ENCODE results near the gene RNF41. TPM values are rescaled to one million over a fixed set of nuclear protein-coding genes. Genes with fewer than 3 reads are reported as not detected.
"Not testable (repeated sequence)": the region's sequence is repeated elsewhere in the genome, so short reads cannot be mapped to it uniquely, and the experiment has no call there.

The RNF41 gene
- total RNA-seq, 1 donor from 2014 or later = 38.5 TPM

DNA sequence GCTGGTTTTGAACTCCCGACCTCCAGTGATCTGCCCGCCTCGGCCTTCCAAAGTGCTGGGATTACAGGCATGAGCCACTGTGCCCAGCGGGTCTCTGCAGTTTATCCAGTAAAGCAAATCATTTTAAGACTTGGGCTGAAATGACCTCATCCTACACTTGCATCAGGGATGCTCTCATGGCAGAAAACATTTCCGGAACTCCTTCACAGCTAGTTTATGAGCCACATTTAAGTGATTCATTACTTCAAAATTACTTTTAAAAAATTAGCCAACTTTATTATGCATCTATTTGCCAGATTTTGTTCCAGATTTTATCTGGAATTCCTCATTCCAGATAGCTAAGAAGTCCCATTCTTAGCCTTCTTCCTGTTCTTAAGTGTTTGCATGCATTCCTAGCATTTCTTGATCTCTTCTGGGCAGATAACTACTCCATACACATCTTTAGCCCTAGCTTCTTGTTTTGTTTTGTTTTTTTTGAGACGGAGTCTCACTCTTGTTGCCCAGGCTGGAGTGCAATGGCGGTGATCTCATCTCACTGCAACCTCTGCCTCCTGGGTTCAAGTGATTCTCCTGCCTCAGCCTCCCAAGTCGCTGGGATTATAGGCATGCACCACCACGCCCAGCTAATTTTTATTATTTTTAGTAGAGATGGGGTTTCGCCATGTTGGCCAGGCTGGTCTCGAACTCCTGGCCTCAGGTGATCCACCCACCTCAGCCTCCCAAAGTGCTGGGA, 24.7 kb downstream of the RNF41 start:
- DNase-seq (ENCODE audit: low spot score); H3K27me3 Mint-ChIP-seq (ENCODE audit: low read depth); H3K27ac Mint-ChIP-seq; H3K36me3 Mint-ChIP-seq (ENCODE audit: low read depth); H3K4me3 Mint-ChIP-seq (ENCODE audit: low read depth); H3K9me3 Mint-ChIP-seq: not testable (repeated sequence)
- intact Hi-C loops (cut with micrococcal nuclease) = loop anchor here (10.0 kb wide), 1 partner anchor 152 kb away; the partner anchor contains the start of gene RPS26
- peaks cover 12% of the 10 kb centered on the region for H3K4me1 Mint-ChIP-seq (ENCODE audit: low read depth)

DNA sequence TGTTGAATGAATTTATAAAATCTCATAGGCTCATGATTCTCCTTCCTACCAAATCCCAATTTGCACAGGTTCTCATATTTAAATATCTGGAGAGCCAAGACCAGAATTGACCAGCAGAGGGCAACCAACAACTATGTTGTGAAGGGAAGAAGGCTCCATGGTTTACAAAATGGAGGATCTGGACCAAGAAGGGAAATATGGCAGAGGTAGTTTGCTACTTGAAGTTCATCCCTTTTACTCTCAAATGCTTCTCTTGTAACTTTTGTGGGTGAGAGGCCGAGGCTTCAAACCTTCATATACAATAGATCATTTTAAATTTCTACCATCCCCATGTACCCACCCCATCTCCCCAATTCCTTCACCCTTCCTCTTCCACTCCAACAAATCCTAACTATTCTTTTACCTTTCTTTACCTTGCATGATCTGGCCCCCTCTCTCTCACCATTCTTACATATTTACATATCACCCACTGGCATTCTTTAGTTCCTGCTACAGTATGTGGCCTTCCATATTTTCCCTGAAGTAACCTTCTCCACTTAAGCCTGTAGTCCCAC, 28.6 kb downstream of the RNF41 start:
- intact Hi-C loops (cut with micrococcal nuclease) = loop anchor here (1.0 to 10.0 kb wide), 6 partner anchors 31 to 271 kb away; partner anchors contain the start of genes COQ10A, MYL6B, NABP2 and RPS26
- Mint-ChIP-seq H3K27ac (peak overlapping the region; percentile 16), H3K4me1 (ENCODE audit: low read depth) (peaks cover 24% of the 10 kb centered on the region), H3K27me3 (ENCODE audit: low read depth) (no peaks in the 10 kb centered on the region), H3K4me3 (ENCODE audit: low read depth) (no peak overlapping the region), H3K9me3 (no peaks in the 10 kb centered on the region), H3K36me3 (ENCODE audit: low read depth) (peaks cover 7% of the 10 kb centered on the region)
- DNase-seq (ENCODE audit: low spot score) = peak; percentile 63

DNA sequence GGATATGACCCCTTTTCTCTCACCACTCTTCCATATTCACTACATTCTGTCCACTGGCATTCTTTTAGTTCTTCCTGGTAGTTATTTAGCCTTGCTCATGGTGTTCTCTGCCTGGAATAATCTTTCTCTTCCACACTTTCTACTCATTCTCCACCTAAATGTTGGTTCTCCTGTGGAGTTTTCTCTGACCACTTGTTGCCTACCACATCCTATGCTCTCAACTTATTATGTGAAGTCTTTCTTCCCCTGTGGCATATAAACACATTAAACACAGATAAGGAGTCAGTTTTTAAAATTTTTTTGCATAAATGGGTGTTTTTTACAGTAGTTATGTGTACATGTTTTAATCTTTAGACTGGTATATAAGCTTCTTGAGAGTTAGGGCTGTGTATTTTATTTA, 29.1 kb downstream of the RNF41 start:
- Mint-ChIP-seq H3K36me3 (ENCODE audit: low read depth) (peaks cover 12% of the 10 kb centered on the region), H3K9me3 (no peaks in the 10 kb centered on the region), H3K4me1 (ENCODE audit: low read depth) (peaks cover 29% of the 10 kb centered on the region), H3K4me3 (ENCODE audit: low read depth) (no peak overlapping the region), H3K27ac (no peak overlapping the region), H3K27me3 (ENCODE audit: low read depth) (no peaks in the 10 kb centered on the region)
- intact Hi-C loops (cut with micrococcal nuclease) = loop anchor here (2.0 to 10.0 kb wide), 4 partner anchors 40 to 148 kb away; partner anchors contain the start of genes COQ10A, MYL6B and RPS26
- no peak for DNase-seq (ENCODE audit: low spot score)

DNA sequence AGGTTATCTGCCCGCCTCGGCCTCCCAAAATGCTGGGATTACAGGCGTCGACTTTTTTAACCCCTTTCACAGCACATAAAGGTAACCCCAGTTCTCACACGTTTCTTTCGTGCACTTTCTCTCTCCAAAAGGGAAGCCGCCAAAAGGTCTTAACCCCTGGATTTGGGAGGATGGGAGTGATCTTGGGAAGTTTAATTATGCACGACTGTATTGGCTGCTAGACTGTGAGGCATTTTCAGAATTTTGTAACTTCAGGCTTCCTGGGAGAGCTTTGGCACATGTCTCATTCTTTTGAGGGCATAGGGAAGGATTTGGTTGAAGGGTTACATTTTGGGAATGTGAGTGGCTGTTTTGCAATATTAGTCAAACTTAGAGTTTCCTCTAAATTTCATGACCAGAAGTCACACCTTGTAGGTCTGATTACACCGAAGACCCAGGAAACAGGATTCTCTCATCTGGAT, 31.0 kb downstream of the RNF41 start:
- H3K9me3 Mint-ChIP-seq = no peaks in the 10 kb centered on the region
- peaks cover 30% of the 10 kb centered on the region for H3K36me3 Mint-ChIP-seq (ENCODE audit: low read depth)
- peaks cover 37% of the 10 kb centered on the region for H3K4me1 Mint-ChIP-seq (ENCODE audit: low read depth)
- DNase-seq (ENCODE audit: low spot score) = no peak
- H3K27ac Mint-ChIP-seq = peak overlapping the region; percentile 98
- intact Hi-C loops (cut with micrococcal nuclease) = loop anchor here (10.0 kb wide), 1 partner anchor 146 kb away; the partner anchor contains the start of gene RPS26
- no peaks in the 10 kb centered on the region for H3K27me3 Mint-ChIP-seq (ENCODE audit: low read depth)
- H3K4me3 Mint-ChIP-seq (ENCODE audit: low read depth) = peak overlapping the region; percentile 98

DNA sequence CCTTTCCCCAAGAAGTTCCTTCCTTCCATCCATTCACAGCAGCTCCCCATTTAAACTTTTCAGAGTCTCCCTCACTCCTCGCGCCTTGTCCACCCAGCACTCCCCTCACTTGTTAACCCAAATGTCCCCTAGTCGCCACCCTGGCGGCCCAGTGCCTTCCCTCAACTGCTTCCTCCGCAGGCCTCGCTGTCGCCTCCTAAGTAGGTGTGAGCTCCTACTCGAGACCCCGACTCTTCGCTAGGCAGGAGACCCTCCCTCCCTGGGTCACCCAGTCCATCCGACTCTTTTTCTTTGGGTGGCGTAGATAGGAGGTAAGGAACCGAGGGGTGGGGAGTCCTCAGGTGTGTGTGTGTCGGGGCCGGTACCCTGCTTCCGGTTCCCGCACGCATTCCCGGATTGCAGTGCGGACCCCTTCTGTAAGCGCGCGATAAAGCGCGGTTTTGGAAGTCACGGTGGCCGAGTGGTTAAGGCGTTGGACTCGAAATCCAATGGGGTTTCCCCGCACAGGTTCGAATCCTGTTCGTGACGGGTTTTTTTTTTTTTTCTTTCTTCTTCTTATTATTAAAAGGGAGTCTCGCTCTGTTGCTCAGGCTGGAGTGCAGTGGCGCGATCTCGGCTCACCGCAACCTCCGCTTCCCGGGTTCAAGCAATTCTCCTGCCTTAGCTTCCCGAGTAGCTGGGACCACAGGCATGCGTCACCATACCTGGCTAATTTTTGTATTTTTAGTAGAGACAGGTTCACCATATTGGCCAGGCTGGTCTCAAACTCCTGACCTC, 31.6 kb downstream of the RNF41 start:
- H3K4me3 Mint-ChIP-seq (ENCODE audit: low read depth) = peak overlapping the region; percentile 98
- DNase-seq (ENCODE audit: low spot score) = peak; percentile 75
- intact Hi-C loops (cut with micrococcal nuclease) = loop anchor here (1.0 to 10.0 kb wide), 5 partner anchors 31 to 145 kb away; partner anchors contain the start of genes MYL6 and RPS26
- H3K9me3 Mint-ChIP-seq = no peaks in the 10 kb centered on the region
- peaks cover 38% of the 10 kb centered on the region for H3K4me1 Mint-ChIP-seq (ENCODE audit: low read depth)
- H3K27me3 Mint-ChIP-seq (ENCODE audit: low read depth) = no peaks in the 10 kb centered on the region
- peak overlapping the region; percentile 98 for H3K27ac Mint-ChIP-seq
- H3K36me3 Mint-ChIP-seq (ENCODE audit: low read depth) = peaks cover 33% of the 10 kb centered on the region

DNA sequence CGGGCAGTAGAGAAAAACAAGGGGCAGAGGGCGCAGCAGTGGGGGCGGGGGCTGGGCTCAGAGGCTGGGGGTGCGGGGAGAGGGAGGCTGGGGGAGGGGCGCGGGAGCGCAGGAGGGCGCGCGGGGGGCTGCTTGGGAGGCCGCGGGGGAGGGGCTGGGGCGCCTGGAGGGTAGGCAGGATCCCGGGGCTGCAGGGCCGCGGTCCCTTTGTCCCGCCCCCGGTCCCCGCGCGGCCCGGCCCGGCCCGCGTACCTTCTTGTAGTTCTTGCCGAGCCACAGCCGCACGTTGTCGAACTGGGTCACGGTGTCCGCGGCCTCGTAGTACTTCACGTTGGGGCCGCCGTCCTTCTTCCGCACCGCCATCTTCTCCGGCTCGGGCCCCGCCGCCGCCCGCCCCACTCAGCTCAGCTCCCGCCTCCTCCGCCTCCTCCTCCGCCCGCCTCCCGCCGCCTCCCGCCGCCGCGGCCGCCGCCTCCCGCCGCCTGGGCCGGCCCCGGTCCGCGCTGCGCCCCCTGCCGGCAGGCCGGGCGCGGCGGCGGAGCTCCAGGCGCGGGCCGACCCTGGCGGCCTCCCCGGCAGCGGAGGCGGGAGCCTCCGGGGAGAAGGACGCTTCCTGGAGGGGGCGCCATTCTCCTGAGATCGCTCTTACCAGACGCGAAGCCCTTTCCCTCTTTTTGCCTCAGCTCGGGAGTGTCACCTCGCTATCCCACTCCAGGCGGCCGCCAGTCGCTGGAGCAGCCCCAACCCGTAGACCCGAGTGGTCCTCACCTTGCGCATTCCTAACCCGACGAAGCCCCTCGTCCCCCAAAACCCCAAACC, 32.4 kb downstream of the RNF41 start, which contains the start of gene SMARCC2:
Gene SMARCC2 (minus strand): TSS at position 385 of the 819 bp plus-strand sequence. CDS start 22 bp downstream, at position 363.
- H3K27ac Mint-ChIP-seq = peak within 1 kb of the TSS; percentile 98
- peaks cover 38% of the 10 kb centered on the region for H3K4me1 Mint-ChIP-seq (ENCODE audit: low read depth)

DNA sequence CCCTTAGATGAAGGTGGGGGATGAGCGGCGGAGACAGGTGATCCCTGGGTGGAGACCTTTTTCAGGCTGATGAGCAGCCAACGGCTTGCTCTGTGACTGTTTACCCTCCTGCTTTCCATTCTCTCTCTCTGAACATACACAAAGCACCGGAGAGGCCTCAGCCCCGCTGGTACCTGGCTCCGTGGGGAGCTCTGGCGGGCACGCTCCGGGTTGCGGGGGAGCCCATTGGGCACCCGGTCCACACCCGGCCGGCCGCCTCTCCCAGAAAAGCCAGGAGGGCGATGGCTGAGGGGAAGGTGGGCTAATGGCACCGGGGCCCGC, 33.0 kb downstream of the RNF41 start:
- intact Hi-C loops (cut with micrococcal nuclease) = loop anchor here (1.0 to 2.0 kb wide), 4 partner anchors 30 to 69 kb away; partner anchors contain the start of gene MYL6
- no peak for DNase-seq (ENCODE audit: low spot score)
- peak overlapping the region; percentile 88 for H3K27ac Mint-ChIP-seq
- H3K9me3 Mint-ChIP-seq = no peaks in the 10 kb centered on the region
- peaks cover 37% of the 10 kb centered on the region for H3K4me1 Mint-ChIP-seq (ENCODE audit: low read depth)
- H3K4me3 Mint-ChIP-seq (ENCODE audit: low read depth) = peak overlapping the region; percentile 93
- peaks cover 46% of the 10 kb centered on the region for H3K36me3 Mint-ChIP-seq (ENCODE audit: low read depth)
- H3K27me3 Mint-ChIP-seq (ENCODE audit: low read depth) = no peaks in the 10 kb centered on the region

More for the DNA sequence above, 32.4 kb downstream of the RNF41 start, which contains the start of gene SMARCC2:
- Mint-ChIP-seq H3K9me3 (no peaks in the 10 kb centered on the region), H3K4me3 (ENCODE audit: low read depth) (peak within 1 kb of the TSS; percentile 98), H3K36me3 (ENCODE audit: low read depth) (peaks cover 41% of the 10 kb centered on the region), H3K27me3 (ENCODE audit: low read depth) (no peaks in the 10 kb centered on the region)
- DNase-seq (ENCODE audit: low spot score) = peak; percentile 81
- intact Hi-C loops (cut with micrococcal nuclease) = loop anchor here (1.0 to 2.0 kb wide), 4 partner anchors 31 to 70 kb away; partner anchors contain the start of gene MYL6

DNA sequence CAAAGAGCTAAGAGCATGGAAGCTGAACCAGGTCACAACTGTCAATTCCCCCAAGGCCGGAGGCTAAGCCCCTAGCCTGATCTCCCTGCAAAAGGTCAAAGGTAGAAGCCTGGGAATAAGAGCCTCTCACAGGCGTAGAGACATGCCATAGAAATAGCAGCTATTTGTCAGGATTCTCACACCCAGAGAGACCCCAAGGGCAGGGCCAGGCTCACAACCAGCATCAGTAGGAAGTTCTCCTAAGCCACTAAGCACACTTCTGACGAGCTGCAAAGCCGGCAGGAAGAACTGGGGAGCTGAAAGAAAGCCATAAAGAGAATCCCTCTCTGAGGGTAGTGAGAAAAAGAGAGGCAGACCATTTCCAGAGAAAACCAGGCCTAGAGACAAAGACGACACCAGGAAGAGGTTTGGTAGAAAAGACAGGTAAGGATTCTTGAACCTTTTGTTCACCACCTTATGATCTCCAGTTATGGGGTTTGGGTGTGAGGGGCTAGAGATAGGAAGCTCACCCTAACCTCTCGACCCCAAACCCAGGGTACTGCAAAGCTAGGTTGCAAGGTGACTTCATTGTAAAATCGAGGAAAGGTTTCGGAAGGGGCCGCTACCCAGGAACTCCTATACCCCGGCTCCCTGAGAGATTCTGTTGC, 33.5 kb downstream of the RNF41 start:
- no peaks in the 10 kb centered on the region for H3K27me3 Mint-ChIP-seq (ENCODE audit: low read depth)
- peaks cover 34% of the 10 kb centered on the region for H3K4me1 Mint-ChIP-seq (ENCODE audit: low read depth)
- peak overlapping the region; percentile 93 for H3K4me3 Mint-ChIP-seq (ENCODE audit: low read depth)
- intact Hi-C loops (cut with micrococcal nuclease) = loop anchor here (2.0 kb wide), 2 partner anchors 29 to 61 kb away; partner anchors contain the start of gene MYL6
- no peak for DNase-seq (ENCODE audit: low spot score)
- H3K36me3 Mint-ChIP-seq (ENCODE audit: low read depth) = peaks cover 48% of the 10 kb centered on the region
- peak overlapping the region; percentile 88 for H3K27ac Mint-ChIP-seq
- no peaks in the 10 kb centered on the region for H3K9me3 Mint-ChIP-seq

DNA sequence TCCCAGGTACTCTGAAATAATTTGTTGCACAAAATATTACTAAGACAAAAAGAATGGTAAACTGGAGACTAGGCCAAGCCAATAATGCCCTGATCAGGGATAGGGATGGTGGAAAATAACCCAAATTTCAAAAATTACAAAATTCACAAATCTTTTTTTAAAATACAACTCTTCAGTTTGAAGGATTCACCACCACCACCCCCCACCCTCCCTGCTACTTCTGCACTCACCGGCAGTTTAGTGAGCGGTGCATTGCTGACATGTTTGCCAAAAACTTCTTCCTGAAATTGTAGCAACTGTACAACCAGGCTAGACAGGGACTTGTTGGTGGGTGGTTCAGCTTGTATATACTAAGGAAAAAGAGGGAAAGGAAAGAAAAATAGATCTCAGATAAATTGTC, 34.8 kb downstream of the RNF41 start:
- no peak for DNase-seq (ENCODE audit: low spot score)
- intact Hi-C loops (cut with micrococcal nuclease) = no loop called here
- Mint-ChIP-seq H3K4me1 (ENCODE audit: low read depth) (peaks cover 25% of the 10 kb centered on the region), H3K4me3 (ENCODE audit: low read depth) (peak overlapping the region; percentile 61), H3K36me3 (ENCODE audit: low read depth) (peaks cover 55% of the 10 kb centered on the region), H3K27me3 (ENCODE audit: low read depth) (no peaks in the 10 kb centered on the region), H3K9me3 (no peaks in the 10 kb centered on the region), H3K27ac (no peak overlapping the region)

DNA sequence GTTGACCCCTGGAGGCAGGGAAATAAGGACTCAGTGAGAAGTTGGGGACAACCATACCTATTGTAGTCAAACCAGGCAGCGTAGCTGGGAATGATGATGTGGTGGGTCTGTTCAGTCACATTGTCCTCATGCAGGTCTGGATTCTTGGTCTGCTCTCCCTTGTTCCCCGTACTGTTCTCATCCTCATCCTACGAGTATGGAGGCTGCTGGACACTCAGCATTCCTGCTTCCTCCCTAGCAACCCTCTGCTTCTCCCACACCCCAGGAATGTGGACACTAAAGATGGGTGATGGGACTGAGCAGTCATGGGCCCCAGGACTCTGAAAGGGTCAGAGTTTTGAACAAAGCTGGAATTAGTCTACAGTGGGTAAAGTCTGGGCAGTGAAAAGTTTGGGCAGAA, 43.4 kb downstream of the RNF41 start:
- Mint-ChIP-seq H3K36me3 (ENCODE audit: low read depth) (peaks cover 78% of the 10 kb centered on the region), H3K4me1 (ENCODE audit: low read depth) (no peaks in the 10 kb centered on the region), H3K27me3 (ENCODE audit: low read depth) (no peaks in the 10 kb centered on the region), H3K27ac (no peak overlapping the region), H3K9me3 (no peaks in the 10 kb centered on the region), H3K4me3 (ENCODE audit: low read depth) (no peak overlapping the region)
- DNase-seq (ENCODE audit: low spot score) = no peak
- intact Hi-C loops (cut with micrococcal nuclease) = no loop called here

DNA sequence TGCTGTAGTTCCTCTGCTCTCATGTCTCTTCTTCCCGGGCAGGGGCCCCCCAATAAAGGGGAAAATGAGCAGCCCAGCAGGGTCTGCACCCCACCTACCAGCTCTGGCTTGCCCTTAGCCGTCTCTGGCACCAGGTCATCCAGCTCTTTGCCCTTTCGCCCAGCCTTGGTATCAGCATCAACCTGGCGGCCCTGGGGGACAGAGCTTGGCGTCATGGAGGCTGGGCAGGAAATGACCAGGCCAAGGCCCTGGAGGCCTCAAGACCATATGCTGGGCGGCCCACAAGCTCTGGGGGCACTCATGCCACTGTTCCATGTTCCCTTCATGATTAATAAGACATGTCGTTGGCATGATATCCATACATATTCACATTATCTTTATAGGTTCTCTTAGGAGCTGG, 48.9 kb downstream of the RNF41 start:
- H3K9me3 Mint-ChIP-seq = no peaks in the 10 kb centered on the region
- no peak overlapping the region for H3K27ac Mint-ChIP-seq
- peaks cover 83% of the 10 kb centered on the region for H3K36me3 Mint-ChIP-seq (ENCODE audit: low read depth)
- no peaks in the 10 kb centered on the region for H3K27me3 Mint-ChIP-seq (ENCODE audit: low read depth)
- no peak for DNase-seq (ENCODE audit: low spot score)
- no peaks in the 10 kb centered on the region for H3K4me1 Mint-ChIP-seq (ENCODE audit: low read depth)
- intact Hi-C loops (cut with micrococcal nuclease) = no loop called here
- H3K4me3 Mint-ChIP-seq (ENCODE audit: low read depth) = no peak overlapping the region
